ENCODE data around the gene SPRY4.
"Not testable (repeated sequence)": the region's sequence is repeated elsewhere in the genome, so short reads cannot be mapped to it uniquely, and the experiment has no call there.

SPRY4 gene

DNA sequence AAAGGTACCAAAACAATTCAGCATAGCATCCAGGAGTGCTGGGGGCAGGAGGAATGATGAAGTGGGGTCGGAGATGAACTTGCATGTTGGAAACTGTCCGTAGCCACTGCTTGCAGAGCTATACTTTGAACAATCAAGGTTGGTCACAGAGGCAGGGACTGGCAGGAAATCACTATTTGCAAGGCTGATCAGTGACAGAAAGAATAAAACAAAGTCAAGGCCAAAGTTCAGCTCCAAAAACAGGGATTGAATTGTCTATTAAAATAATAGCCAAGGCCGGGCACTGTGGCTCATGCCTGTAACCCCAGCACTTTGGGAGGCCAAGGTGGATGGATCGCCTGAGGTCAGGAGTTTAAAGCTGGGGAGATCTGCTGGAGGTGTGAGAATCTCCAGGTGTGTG, 18.7 kb upstream of the SPRY4 start (continued):
- TF ChIP-seq, protein P1, sequence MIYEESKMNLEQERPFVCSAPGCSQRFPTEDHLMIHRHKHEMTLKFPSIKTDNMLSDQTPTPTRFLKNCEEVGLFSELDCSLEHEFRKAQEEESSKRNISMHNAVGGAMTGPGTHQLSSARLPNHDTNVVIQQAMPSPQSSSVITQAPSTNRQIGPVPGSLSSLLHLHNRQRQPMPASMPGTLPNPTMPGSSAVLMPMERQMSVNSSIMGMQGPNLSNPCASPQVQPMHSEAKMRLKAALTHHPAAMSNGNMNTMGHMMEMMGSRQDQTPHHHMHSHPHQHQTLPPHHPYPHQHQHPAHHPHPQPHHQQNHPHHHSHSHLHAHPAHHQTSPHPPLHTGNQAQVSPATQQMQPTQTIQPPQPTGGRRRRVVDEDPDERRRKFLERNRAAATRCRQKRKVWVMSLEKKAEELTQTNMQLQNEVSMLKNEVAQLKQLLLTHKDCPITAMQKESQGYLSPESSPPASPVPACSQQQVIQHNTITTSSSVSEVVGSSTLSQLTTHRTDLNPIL (CRISPR knock-in tag; IDR thresholded peaks at IDR 0.05; ENCODE audit: low read depth): no peak

DNA sequence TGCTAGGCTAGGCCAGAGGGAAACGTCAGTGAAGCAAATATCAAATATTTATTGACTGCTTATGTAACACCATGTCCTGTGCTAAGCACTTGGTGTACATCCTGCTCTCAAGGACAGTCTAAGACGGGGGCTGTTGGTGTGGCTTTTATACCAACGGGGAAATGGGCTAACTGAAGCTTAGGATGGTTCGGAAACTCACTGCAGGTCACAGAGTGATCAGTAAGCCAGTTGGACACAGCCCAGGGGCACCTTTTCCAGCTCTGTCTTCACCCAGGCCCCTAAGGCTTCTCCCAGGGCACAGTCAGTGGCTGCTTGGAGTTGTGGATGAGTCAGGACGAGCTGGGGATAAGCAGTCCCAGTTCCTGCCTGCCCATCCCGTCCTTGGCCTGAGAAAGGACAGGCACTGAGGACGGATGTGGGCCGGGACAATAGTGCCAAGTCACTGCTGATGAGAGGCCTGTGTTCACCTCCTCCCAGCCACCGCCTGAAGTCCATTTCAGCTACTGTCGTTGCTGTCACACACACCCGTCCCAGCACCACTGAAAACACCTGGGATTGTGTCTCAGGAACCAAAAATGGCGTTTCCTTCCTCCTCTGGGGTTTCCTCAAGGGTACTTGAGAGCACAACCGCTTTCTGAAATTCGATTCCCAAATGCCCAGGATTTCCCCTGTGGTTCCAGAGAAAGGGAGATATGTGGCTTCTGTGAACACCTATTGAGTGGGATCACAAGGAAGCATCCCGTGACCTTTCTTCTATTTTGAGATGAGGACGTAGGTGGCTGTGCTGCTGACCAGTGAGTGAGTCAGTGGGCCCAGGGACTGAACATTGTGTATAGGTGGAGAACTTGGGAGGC, 17.5 kb upstream of the SPRY4 start:
- no peak for ATAC-seq
- TF ChIP-seq BACH2 (CRISPR knock-in tag; IDR thresholded peaks at IDR 0.05; ENCODE audit: borderline replicate concordance) (no peak), ZNF70 (CRISPR knock-in tag; IDR thresholded peaks at IDR 0.05) (no peak), ZFP3 (CRISPR knock-in tag; IDR thresholded peaks at IDR 0.05) (no peak), GLIS3 (CRISPR knock-in tag; IDR thresholded peaks at IDR 0.05) (no peak), OSR1 (CRISPR knock-in tag; IDR thresholded peaks at IDR 0.05) (no peak), ZNF565 (CRISPR knock-in tag; conservative IDR thresholded peaks at IDR 0.05; ENCODE audit: low read depth) (no peak), ARNTL (CRISPR knock-in tag; IDR thresholded peaks at IDR 0.05; ENCODE audit: borderline replicate concordance, low read depth) (no peak), TCF4 (CRISPR knock-in tag; IDR thresholded peaks at IDR 0.05; ENCODE audit: borderline replicate concordance) (no peak), ZNF8 (CRISPR knock-in tag; IDR thresholded peaks at IDR 0.05) (no peak), RARB (CRISPR knock-in tag; IDR thresholded peaks at IDR 0.05) (no peak), ISL1 (CRISPR knock-in tag; IDR thresholded peaks at IDR 0.05) (no peak)
- TF ChIP-seq, protein P2, sequence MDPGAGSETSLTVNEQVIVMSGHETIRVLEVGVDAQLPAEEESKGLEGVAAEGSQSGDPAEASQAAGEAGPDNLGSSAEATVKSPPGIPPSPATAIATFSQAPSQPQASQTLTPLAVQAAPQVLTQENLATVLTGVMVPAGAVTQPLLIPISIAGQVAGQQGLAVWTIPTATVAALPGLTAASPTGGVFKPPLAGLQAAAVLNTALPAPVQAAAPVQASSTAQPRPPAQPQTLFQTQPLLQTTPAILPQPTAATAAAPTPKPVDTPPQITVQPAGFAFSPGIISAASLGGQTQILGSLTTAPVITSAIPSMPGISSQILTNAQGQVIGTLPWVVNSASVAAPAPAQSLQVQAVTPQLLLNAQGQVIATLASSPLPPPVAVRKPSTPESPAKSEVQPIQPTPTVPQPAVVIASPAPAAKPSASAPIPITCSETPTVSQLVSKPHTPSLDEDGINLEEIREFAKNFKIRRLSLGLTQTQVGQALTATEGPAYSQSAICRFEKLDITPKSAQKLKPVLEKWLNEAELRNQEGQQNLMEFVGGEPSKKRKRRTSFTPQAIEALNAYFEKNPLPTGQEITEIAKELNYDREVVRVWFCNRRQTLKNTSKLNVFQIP (CRISPR knock-in tag; IDR thresholded peaks at IDR 0.05; ENCODE audit: borderline replicate concordance, low read depth): no peak
- TF ChIP-seq, protein P1 (CRISPR knock-in tag; IDR thresholded peaks at IDR 0.05; ENCODE audit: low read depth): no peak
- TF ChIP-seq, protein P3, sequence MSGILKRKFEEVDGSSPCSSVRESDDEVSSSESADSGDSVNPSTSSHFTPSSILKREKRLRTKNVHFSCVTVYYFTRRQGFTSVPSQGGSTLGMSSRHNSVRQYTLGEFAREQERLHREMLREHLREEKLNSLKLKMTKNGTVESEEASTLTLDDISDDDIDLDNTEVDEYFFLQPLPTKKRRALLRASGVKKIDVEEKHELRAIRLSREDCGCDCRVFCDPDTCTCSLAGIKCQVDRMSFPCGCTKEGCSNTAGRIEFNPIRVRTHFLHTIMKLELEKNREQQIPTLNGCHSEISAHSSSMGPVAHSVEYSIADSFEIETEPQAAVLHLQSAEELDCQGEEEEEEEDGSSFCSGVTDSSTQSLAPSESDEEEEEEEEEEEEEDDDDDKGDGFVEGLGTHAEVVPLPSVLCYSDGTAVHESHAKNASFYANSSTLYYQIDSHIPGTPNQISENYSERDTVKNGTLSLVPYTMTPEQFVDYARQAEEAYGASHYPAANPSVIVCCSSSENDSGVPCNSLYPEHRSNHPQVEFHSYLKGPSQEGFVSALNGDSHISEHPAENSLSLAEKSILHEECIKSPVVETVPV (CRISPR knock-in tag; IDR thresholded peaks at IDR 0.05): no peak
- TF ChIP-seq, protein P4, sequence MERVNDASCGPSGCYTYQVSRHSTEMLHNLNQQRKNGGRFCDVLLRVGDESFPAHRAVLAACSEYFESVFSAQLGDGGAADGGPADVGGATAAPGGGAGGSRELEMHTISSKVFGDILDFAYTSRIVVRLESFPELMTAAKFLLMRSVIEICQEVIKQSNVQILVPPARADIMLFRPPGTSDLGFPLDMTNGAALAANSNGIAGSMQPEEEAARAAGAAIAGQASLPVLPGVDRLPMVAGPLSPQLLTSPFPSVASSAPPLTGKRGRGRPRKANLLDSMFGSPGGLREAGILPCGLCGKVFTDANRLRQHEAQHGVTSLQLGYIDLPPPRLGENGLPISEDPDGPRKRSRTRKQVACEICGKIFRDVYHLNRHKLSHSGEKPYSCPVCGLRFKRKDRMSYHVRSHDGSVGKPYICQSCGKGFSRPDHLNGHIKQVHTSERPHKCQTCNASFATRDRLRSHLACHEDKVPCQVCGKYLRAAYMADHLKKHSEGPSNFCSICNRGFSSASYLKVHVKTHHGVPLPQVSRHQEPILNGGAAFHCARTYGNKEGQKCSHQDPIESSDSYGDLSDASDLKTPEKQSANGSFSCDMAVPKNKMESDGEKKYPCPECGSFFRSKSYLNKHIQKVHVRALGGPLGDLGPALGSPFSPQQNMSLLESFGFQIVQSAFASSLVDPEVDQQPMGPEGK (CRISPR knock-in tag; IDR thresholded peaks at IDR 0.05; ENCODE audit: borderline replicate concordance): no peak

DNA sequence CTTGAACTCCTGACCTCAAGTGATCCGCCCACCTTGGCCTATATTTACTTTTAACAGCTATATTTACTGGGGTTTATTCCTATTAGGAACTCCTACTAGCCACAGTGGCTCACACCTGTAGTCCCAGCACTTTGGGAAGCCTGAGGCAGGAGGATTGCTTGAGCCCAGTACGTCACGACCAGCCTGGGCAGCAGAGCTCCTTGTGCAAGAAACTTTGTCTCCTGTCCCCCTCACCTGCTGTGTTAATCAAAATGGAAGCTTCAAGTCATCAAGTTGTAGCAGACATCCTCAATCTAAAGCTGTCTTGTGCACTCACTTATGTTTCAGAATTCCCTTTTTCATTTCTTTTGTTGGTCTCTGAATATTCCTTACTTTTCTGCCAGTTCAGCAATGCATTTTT, 15.0 kb upstream of the SPRY4 start:
- ATAC-seq: no peak
- TF ChIP-seq ISL1 (CRISPR knock-in tag; IDR thresholded peaks at IDR 0.05) (no peak), ZC3H10 (CRISPR knock-in tag; IDR thresholded peaks at IDR 0.05) (no peak), ZNF8 (CRISPR knock-in tag; IDR thresholded peaks at IDR 0.05) (no peak)

DNA sequence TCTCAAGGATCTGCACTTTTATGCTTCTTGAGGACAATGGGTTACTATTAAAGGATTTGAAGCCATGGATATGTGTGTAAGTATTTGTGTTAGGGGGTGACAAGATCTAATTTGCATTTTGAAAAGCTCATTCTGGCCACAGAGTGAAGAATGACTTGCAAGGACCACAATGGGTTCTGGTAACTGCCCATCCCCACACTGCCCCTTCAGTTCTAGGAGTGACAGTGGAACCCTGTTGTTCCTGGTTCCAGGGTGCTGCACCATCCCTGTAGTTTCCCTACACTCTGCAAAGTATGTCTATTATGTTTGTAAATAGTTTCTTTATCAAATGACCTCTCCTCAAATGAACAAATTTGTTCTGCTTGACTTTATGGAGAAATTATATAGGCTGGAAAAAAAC, 9.7 kb upstream of the SPRY4 start:
- ATAC-seq: no peak
- no peak for TF ChIP-seq ISL1 (CRISPR knock-in tag; IDR thresholded peaks at IDR 0.05)
- TF ChIP-seq ESRRG (CRISPR knock-in tag; IDR thresholded peaks at IDR 0.05): no peak
- TF ChIP-seq RARB (CRISPR knock-in tag; IDR thresholded peaks at IDR 0.05): no peak
- TF ChIP-seq, protein P1 (CRISPR knock-in tag; IDR thresholded peaks at IDR 0.05; ENCODE audit: low read depth): no peak
- TF ChIP-seq ZNF70 (CRISPR knock-in tag; IDR thresholded peaks at IDR 0.05): no peak
- TF ChIP-seq ARNTL (CRISPR knock-in tag; IDR thresholded peaks at IDR 0.05; ENCODE audit: borderline replicate concordance, low read depth): no peak
- no peak for TF ChIP-seq ZFP3 (CRISPR knock-in tag; IDR thresholded peaks at IDR 0.05)
- TF ChIP-seq ZC3H10 (CRISPR knock-in tag; IDR thresholded peaks at IDR 0.05): no peak
- TF ChIP-seq BACH2 (CRISPR knock-in tag; IDR thresholded peaks at IDR 0.05; ENCODE audit: borderline replicate concordance): no peak
- TF ChIP-seq, protein P2 (CRISPR knock-in tag; IDR thresholded peaks at IDR 0.05; ENCODE audit: borderline replicate concordance, low read depth): no peak
- TF ChIP-seq OSR1 (CRISPR knock-in tag; IDR thresholded peaks at IDR 0.05): no peak
- TF ChIP-seq ZNF565 (CRISPR knock-in tag; conservative IDR thresholded peaks at IDR 0.05; ENCODE audit: low read depth): no peak
- TF ChIP-seq, protein P4 (CRISPR knock-in tag; IDR thresholded peaks at IDR 0.05; ENCODE audit: borderline replicate concordance): no peak
- no peak for TF ChIP-seq ZFP30 (CRISPR knock-in tag; IDR thresholded peaks at IDR 0.05)

DNA sequence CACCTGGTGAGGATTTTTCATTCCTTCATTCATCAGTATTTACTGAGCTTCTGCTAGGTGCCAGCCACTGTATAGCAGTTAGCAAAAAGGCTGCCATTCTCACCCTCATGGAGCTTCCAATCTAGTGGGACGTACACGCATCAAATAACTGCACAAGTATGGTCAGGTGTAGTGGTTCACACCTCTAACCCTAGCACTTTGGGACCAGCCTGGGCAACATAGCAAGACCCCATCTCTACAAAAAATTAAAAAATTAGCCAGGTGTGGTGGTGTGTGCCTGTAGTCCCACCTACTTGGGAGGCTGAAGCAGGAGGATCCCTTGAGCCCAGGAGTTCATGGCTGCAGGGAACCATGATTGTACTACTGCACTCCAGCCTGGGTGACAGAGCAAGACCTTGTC, 8.9 kb upstream of the SPRY4 start:
- ATAC-seq: not testable (repeated sequence)

All from SK-N-SH treated with all-trans-retinoic acid at 6 μM for 48 hours (cell line).